ENCODE measurements around the gene SRSF5.

DNA sequence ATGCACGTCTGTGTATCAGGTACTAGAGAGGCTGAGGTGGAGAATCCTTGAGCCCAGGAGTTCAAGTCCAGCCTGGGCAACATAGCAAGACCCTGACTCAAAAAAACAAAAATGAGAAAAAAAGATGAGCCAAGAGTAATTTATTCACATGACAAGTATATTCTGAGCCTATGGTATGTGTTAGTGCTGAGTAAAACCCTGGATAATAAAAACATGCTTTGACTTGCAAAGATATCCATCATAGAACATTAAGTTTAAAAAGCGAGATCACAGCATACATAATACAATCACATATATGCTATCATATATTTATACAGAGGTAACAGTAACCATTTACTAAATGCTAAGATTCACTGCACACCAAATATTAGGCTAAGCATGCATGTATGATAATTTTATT, 54.0 kb downstream of the SRSF5 start:
- TF ChIP-seq, protein P1, sequence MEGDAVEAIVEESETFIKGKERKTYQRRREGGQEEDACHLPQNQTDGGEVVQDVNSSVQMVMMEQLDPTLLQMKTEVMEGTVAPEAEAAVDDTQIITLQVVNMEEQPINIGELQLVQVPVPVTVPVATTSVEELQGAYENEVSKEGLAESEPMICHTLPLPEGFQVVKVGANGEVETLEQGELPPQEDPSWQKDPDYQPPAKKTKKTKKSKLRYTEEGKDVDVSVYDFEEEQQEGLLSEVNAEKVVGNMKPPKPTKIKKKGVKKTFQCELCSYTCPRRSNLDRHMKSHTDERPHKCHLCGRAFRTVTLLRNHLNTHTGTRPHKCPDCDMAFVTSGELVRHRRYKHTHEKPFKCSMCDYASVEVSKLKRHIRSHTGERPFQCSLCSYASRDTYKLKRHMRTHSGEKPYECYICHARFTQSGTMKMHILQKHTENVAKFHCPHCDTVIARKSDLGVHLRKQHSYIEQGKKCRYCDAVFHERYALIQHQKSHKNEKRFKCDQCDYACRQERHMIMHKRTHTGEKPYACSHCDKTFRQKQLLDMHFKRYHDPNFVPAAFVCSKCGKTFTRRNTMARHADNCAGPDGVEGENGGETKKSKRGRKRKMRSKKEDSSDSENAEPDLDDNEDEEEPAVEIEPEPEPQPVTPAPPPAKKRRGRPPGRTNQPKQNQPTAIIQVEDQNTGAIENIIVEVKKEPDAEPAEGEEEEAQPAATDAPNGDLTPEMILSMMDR (IDR thresholded peaks at IDR 0.05), result no peak
- no peak for TF ChIP-seq EZH2phosphoT487 (IDR thresholded peaks at IDR 0.05)
